CD14-positive monocyte (primary cell): ENCODE measurements around the gene KXD1. TPM values are rescaled to one million over a fixed set of nuclear protein-coding genes. Genes with fewer than 3 reads are reported as not detected.

ENCODE experiments used
- DNase-seq, 3 donors: peaks; one replicate each; pipeline ENCODE4 v3.0.0-alpha.2; 2011 to 2022
- H2AFZ ChIP-seq: 2 replicates; pipeline ENCODE4 v1.6.0; 2012; ENCODE audit warnings: mild to moderate bottlenecking, low read depth, low read length, inconsistent platforms; ENCODE audit not compliant: insufficient read depth, poor library complexity, severe bottlenecking
- H3K27ac ChIP-seq, 2 donors: 1 replicate in 1 of 2; 2 replicates in 1 of 2; pipeline ENCODE4 v1.5.1; 2012 to 2013; ENCODE audit warnings: low read length in 2 of 2, control low read depth in 1 of 2, inconsistent platforms in 1 of 2, low read depth in 1 of 2, mild to moderate bottlenecking in 1 of 2
- H3K27me3 ChIP-seq, 2 donors: one replicate each; pipeline versions ENCODE4 v1.6.0 to v1.6.1; 2011 to 2013; ENCODE audit warnings: low read length in 2 of 2; ENCODE audit not compliant: control insufficient read depth in 2 of 2, insufficient read depth in 2 of 2
- H3K36me3 ChIP-seq, 2 donors: replicated peaks in 1 of 2; 1 replicate in 1 of 2; 2 replicates in 1 of 2; pipeline versions ENCODE4 v1.5.1 to v1.6.1; 2012 to 2013; ENCODE audit warnings: low read length in 2 of 2, control low read depth in 1 of 2, inconsistent platforms in 1 of 2, mild to moderate bottlenecking in 1 of 2; ENCODE audit not compliant: insufficient read depth in 2 of 2, control insufficient read depth in 1 of 2
- H3K4me1 ChIP-seq, 2 donors: 1 replicate in 1 of 2; 2 replicates in 1 of 2; pipeline versions ENCODE4 v1.5.1 to v1.6.1; 2012 to 2013; ENCODE audit warnings: low read length in 2 of 2, control low read depth in 1 of 2, inconsistent platforms in 1 of 2, mild to moderate bottlenecking in 1 of 2, moderate library complexity in 1 of 2; ENCODE audit not compliant: insufficient read depth in 2 of 2, control insufficient read depth in 1 of 2
- H3K4me2 ChIP-seq: replicated peaks from 2 replicates; pipeline ENCODE3; 2012; ENCODE audit warnings: low read length, moderate library complexity, mild to moderate bottlenecking; ENCODE audit not compliant: poor library complexity, severe bottlenecking; ENCODE audit errors: extremely low read depth
- H3K4me3 ChIP-seq, 3 experiments: fragments of 200-600 bp in 1 of 3; sonication (generic) in 1 of 3; replicated peaks in 1 of 3; 1 replicate in 2 of 3; 2 replicates in 1 of 3; pipeline ENCODE4 v1.5.1; 2011 to 2013; ENCODE audit warnings: low read length in 3 of 3, mild to moderate bottlenecking in 3 of 3, control low read depth in 2 of 3, low read depth in 2 of 3, inconsistent platforms in 1 of 3, moderate library complexity in 1 of 3
- H3K79me2 ChIP-seq: 2 replicates; pipeline ENCODE4 v1.6.0; 2012; ENCODE audit warnings: mild to moderate bottlenecking, control low read depth, inconsistent platforms, low read length, moderate library complexity; ENCODE audit not compliant: insufficient read depth
- H3K9ac ChIP-seq: 2 replicates; pipeline ENCODE4 v1.6.0; 2017; ENCODE audit warnings: low read length, mild to moderate bottlenecking; ENCODE audit not compliant: insufficient read depth, poor library complexity, severe bottlenecking
- H3K9me3 ChIP-seq, 2 donors: replicated peaks in 1 of 2; 1 replicate in 1 of 2; 2 replicates in 1 of 2; pipeline versions ENCODE4 v1.5.1 to v1.6.1; 2012 to 2013; ENCODE audit warnings: low read length in 2 of 2, control low read depth in 1 of 2; ENCODE audit not compliant: control insufficient read depth in 1 of 2, insufficient read depth in 1 of 2
- H4K20me1 ChIP-seq: 2 replicates; pipeline ENCODE4 v1.6.0; 2012; ENCODE audit warnings: mild to moderate bottlenecking, low read length, control low read depth, moderate library complexity; ENCODE audit not compliant: insufficient read depth
- H3K27ac Mint-ChIP-seq, 7 donors: one replicate each; pipeline ENCODE4 v1.8.0; 2020; ENCODE audit warnings: mild to moderate bottlenecking in 7 of 7, mixed read lengths in 7 of 7, moderate library complexity in 6 of 7, inconsistent platforms in 2 of 7
- H3K27me3 Mint-ChIP-seq, 3 donors: one replicate each; pipeline ENCODE4 v1.8.0; 2021 to 2022; ENCODE audit warnings: low read depth in 3 of 3, mild to moderate bottlenecking in 3 of 3, mixed read lengths in 3 of 3, moderate library complexity in 3 of 3, inconsistent platforms in 1 of 3
- H3K36me3 Mint-ChIP-seq, 2 donors: one replicate each; pipeline ENCODE4 v1.8.0; 2020; ENCODE audit warnings: mixed read lengths in 2 of 2, inconsistent platforms in 1 of 2, mild to moderate bottlenecking in 1 of 2
- H3K4me1 Mint-ChIP-seq: one replicate; pipeline ENCODE4 v1.8.0; 2020; ENCODE audit warnings: mild to moderate bottlenecking, mixed read lengths
- H3K4me3 Mint-ChIP-seq, 2 donors: one replicate each; pipeline ENCODE4 v1.8.0; 2020; ENCODE audit warnings: mild to moderate bottlenecking in 2 of 2, mixed read lengths in 2 of 2, moderate library complexity in 1 of 2
- H3K9me3 Mint-ChIP-seq, 7 donors: one replicate each; pipeline ENCODE4 v1.8.0; 2020 to 2022; ENCODE audit warnings: mixed read lengths in 7 of 7, mild to moderate bottlenecking in 6 of 7, moderate library complexity in 6 of 7, inconsistent platforms in 2 of 7
- WGBS: methylation state at CpG from one replicate; pipeline ENCODE4 v1.1.5; 2013; ENCODE audit warnings: missing lambda C conversion rate; ENCODE audit not compliant: insufficient coverage; 5-methylcytosine and 5-hydroxymethylcytosine counted together
- intact Hi-C, 2 donors: fragments of 100-400 bp; cut with micrococcal nuclease; formaldehyde crosslinking; loops; one replicate each; pipeline versions ENCODE4 v1.15.0 to v1.15.1; 2023
- polyA plus RNA-seq, 3 donors: library from polyadenylated mRNA; depleted of rRNA in 1 of 3; unstranded in 2 of 3; stranded (reverse) in 1 of 3; fragments of 300-500 nt in 2 of 3; fragments of >200 nt in 1 of 3; fragmentation: Illumina TruSeq in 2 of 3; gene quantifications; 1 replicate in 2 of 3; 2 replicates in 1 of 3; pipeline ENCODE4 v1.2.3, GENCODE V29; 2012 to 2021
- TF ChIP-seq, protein P1 (sequence below): fragments of 200-600 bp; IDR thresholded peaks from one replicate; pipeline ENCODE4 v1.8.0; 2022; ENCODE audit warnings: antibody characterized with exemption, mild to moderate bottlenecking

Gene KXD1
- polyA plus RNA-seq, 3 donors = 74.4 to 194 (median 87.9) TPM

- Histone ChIP-seq H3K79me2 (no peaks in the 10 kb centered on the region), H3K36me3 (no peaks in the 10 kb centered on the region), H4K20me1 (no peaks in the 10 kb centered on the region), H3K27me3 (peaks cover 54 to 77% of the 10 kb centered on the region in 2 donors), H3K9me3 (peaks cover 6 to 28% of the 10 kb centered on the region in 2 donors), H3K9ac (no peak overlapping the region), H2AFZ (no peak overlapping the region), H3K4me2 (no peak overlapping the region), H3K4me3 (no peak overlapping the region), H3K27ac (no peak overlapping the region), H3K4me1 (peaks cover 0 to 9% of the 10 kb centered on the region in 2 donors)
- Mint-ChIP-seq H3K27ac (no peak overlapping the region), H3K36me3 (peaks cover 3% of the 10 kb centered on the region in 2 donors), H3K4me3 (peak overlapping the region in 1 of 2 donors; percentile 67), H3K27me3 (peaks cover 75 to 91% (median 81%) of the 10 kb centered on the region in 3 donors), H3K9me3 (peaks cover 4 to 26% (median 16%) of the 10 kb centered on the region in 7 donors), H3K4me1 (peaks cover 10% of the 10 kb centered on the region)
- 44% methylated on average over 16 of the region's 23 CpGs for WGBS
- intact Hi-C loops = no loop called here
- no peak for DNase-seq
- TF ChIP-seq, protein P1, sequence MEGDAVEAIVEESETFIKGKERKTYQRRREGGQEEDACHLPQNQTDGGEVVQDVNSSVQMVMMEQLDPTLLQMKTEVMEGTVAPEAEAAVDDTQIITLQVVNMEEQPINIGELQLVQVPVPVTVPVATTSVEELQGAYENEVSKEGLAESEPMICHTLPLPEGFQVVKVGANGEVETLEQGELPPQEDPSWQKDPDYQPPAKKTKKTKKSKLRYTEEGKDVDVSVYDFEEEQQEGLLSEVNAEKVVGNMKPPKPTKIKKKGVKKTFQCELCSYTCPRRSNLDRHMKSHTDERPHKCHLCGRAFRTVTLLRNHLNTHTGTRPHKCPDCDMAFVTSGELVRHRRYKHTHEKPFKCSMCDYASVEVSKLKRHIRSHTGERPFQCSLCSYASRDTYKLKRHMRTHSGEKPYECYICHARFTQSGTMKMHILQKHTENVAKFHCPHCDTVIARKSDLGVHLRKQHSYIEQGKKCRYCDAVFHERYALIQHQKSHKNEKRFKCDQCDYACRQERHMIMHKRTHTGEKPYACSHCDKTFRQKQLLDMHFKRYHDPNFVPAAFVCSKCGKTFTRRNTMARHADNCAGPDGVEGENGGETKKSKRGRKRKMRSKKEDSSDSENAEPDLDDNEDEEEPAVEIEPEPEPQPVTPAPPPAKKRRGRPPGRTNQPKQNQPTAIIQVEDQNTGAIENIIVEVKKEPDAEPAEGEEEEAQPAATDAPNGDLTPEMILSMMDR = no peak
These were observed 56.0 kb downstream of the KXD1 start for GRCh38 chr19:18613589-18614234.

- H3K27me3 Mint-ChIP-seq = peaks cover 56 to 79% (median 64%) of the 10 kb centered on the region in 3 donors
- Histone ChIP-seq H3K4me2 (no peak overlapping the region), H2AFZ (no peak overlapping the region), H3K9me3 (peaks cover 6 to 10% of the 10 kb centered on the region in 2 donors), H3K27me3 (peaks cover 33 to 58% of the 10 kb centered on the region in 2 donors), H3K36me3 (no peaks in the 10 kb centered on the region), H3K9ac (no peak overlapping the region), H3K27ac (no peak overlapping the region), H4K20me1 (no peaks in the 10 kb centered on the region), H3K79me2 (no peaks in the 10 kb centered on the region), H3K4me3 (no peak overlapping the region), H3K4me1 (peaks cover 0 to 9% of the 10 kb centered on the region in 2 donors)
- 92% methylated on average over 2 of the region's 3 CpGs for WGBS
- intact Hi-C loops = no loop called here
- peaks cover 9% of the 10 kb centered on the region for H3K4me1 Mint-ChIP-seq
- H3K27ac Mint-ChIP-seq = no peak overlapping the region
- H3K36me3 Mint-ChIP-seq = peaks cover under 1 to 2% of the 10 kb centered on the region in 2 donors
- no peak for DNase-seq
- H3K9me3 Mint-ChIP-seq = peaks cover 4 to 21% (median 13%) of the 10 kb centered on the region in 7 donors
- TF ChIP-seq, protein P1 = no peak
- H3K4me3 Mint-ChIP-seq = peak overlapping the region in 1 of 2 donors; percentile 40
These were observed 58.4 kb downstream of the KXD1 start for GRCh38 chr19:18616023-18616422.
